Germinal center (tissue), 1 donor: ENCODE measurements around the gene GRM8.
A peak's percentile ranks its signal among the peaks of the same experiment; 100 is the strongest.

Experiments
- DNase-seq: peaks from one replicate; pipeline ENCODE4 v3.0.0; 2012; ENCODE audit warnings: mixed read lengths, low spot score

GRM8 gene

GRCh38 chr7:127252778-127253280 lies at the start of gene GRM8:
Gene GRM8 (minus strand): TSS chr7:127252941.
- peak; percentile 14 for DNase-seq

- no peak for DNase-seq
Observed at GRCh38 chr7:127290801-127291361, 38.1 kb upstream of the GRM8 start.

- DNase-seq: no peak
Observed at GRCh38 chr7:127290116-127290655, 37.4 kb upstream of the GRM8 start.

GRCh38 chr7:127287133-127287532 lies 34.4 kb upstream of the GRM8 start:
- no peak for DNase-seq

GRCh38 chr7:127270093-127270492 lies 17.4 kb upstream of the GRM8 start:
- no peak for DNase-seq

GRCh38 chr7:127266047-127266446 lies 13.3 kb upstream of the GRM8 start:
- DNase-seq: no peak

- DNase-seq: no peak
Observed at GRCh38 chr7:127264219-127264618, 11.5 kb upstream of the GRM8 start.

GRCh38 chr7:127258111-127258510 lies 5.4 kb upstream of the GRM8 start:
- DNase-seq: no peak

- DNase-seq: no peak
Observed at GRCh38 chr7:127257086-127257485, 4.3 kb upstream of the GRM8 start.

- no peak for DNase-seq
Observed at GRCh38 chr7:127256041-127256725, 3.4 kb upstream of the GRM8 start.

GRCh38 chr7:127254163-127254684 lies 1.5 kb upstream of the GRM8 start:
- no peak for DNase-seq

- peak; percentile 65 for DNase-seq
Observed at GRCh38 chr7:127253281-127254162, 781 bp upstream of the GRM8 start.

- DNase-seq: no peak
Observed at GRCh38 chr7:127252377-127252713, 396 bp downstream of the GRM8 start.

GRCh38 chr7:127251465-127252376 lies 1.0 kb downstream of the GRM8 start:
- DNase-seq: peak; percentile 20

- no peak for DNase-seq
Observed at GRCh38 chr7:127251036-127251464, 1.7 kb downstream of the GRM8 start.

- DNase-seq: no peak
Observed at GRCh38 chr7:127250312-127251035, 2.3 kb downstream of the GRM8 start.

GRCh38 chr7:127245607-127246006 lies 7.1 kb downstream of the GRM8 start:
- DNase-seq: no peak

GRCh38 chr7:127245002-127245401 lies 7.7 kb downstream of the GRM8 start:
- DNase-seq: no peak

GRCh38 chr7:127239814-127240213 lies 12.9 kb downstream of the GRM8 start:
- no peak for DNase-seq

GRCh38 chr7:127233630-127234029 lies 19.1 kb downstream of the GRM8 start:
- DNase-seq: no peak

GRCh38 chr7:127231415-127231814 lies 21.3 kb downstream of the GRM8 start:
- DNase-seq: no peak
